SK-N-SH treated with all-trans-retinoic acid at 6 μM for 48 hours (cell line): ENCODE results near the gene WFDC6.
"Not testable (repeated sequence)": the region's sequence is repeated elsewhere in the genome, so short reads cannot be mapped to it uniquely, and the experiment has no call there.

Experiments used
- ATAC-seq: fragments of 200-7000 bp; cut with Tn5 transposase; 3 replicates; pipeline ENCODE4 v1.9.1; 2020; ENCODE audit warnings: mild to moderate bottlenecking, moderate library complexity
- ARNTL ChIP-seq: fragments of 450-650 bp; formaldehyde crosslinking; IDR thresholded peaks from 2 replicates; pipeline ENCODE4 v1.5.0; 2020; ENCODE audit warnings: low read depth, mild to moderate bottlenecking, moderate library complexity, borderline replicate concordance
- CREB5 ChIP-seq: fragments of 250-450 bp; sonication (Bioruptor Pico); IDR thresholded peaks from 2 replicates; pipeline ENCODE4 v1.5.1; 2020; ENCODE audit warnings: low read depth, mild to moderate bottlenecking, moderate library complexity
- CSDC2 ChIP-seq: fragments of 250-450 bp; sonication (Bioruptor Pico); IDR thresholded peaks from 2 replicates; pipeline ENCODE4 v1.5.0; 2020; ENCODE audit warnings: mild to moderate bottlenecking, moderate library complexity
- CSRNP3 ChIP-seq: fragments of 250-450 bp; sonication (Bioruptor Pico); IDR thresholded peaks from 2 replicates; pipeline ENCODE4 v1.5.1; 2021; ENCODE audit warnings: mild to moderate bottlenecking, moderate library complexity
- ESRRG ChIP-seq: fragments of 250-450 bp; sonication (Bioruptor Pico); IDR thresholded peaks from 2 replicates; pipeline ENCODE4 v1.6.1; 2021; ENCODE audit warnings: mild to moderate bottlenecking
- GLIS3 ChIP-seq: fragments of 250-450 bp; sonication (Bioruptor Pico); IDR thresholded peaks from 2 replicates; pipeline ENCODE4 v1.5.0; 2020; ENCODE audit warnings: mild to moderate bottlenecking, moderate library complexity
- OSR1 ChIP-seq: fragments of 250-450 bp; sonication (Bioruptor Pico); IDR thresholded peaks from 2 replicates; pipeline ENCODE4 v1.8.0; 2022; ENCODE audit warnings: moderate library complexity, mild to moderate bottlenecking, inconsistent platforms
- PATZ1 ChIP-seq: fragments of 250-450 bp; sonication (Bioruptor Pico); IDR thresholded peaks from 2 replicates; pipeline ENCODE4 v1.8.0; 2020; ENCODE audit warnings: mild to moderate bottlenecking, moderate library complexity, borderline replicate concordance
- POU6F1 ChIP-seq: fragments of 250-450 bp; sonication (Bioruptor Pico); IDR thresholded peaks from 2 replicates; pipeline ENCODE4 v1.8.0; 2021; ENCODE audit warnings: low read depth, mild to moderate bottlenecking, moderate library complexity, borderline replicate concordance
- RARB ChIP-seq: fragments of 250-450 bp; sonication (Bioruptor Pico); IDR thresholded peaks from 2 replicates; pipeline ENCODE4 v1.8.0; 2021; ENCODE audit warnings: mild to moderate bottlenecking, moderate library complexity
- SNAI2 ChIP-seq: fragments of 250-450 bp; sonication (Bioruptor Pico); IDR thresholded peaks from 2 replicates; pipeline ENCODE4 v1.5.0; 2020; ENCODE audit warnings: mild to moderate bottlenecking, moderate library complexity
- TCF4 ChIP-seq: fragments of 250-450 bp; sonication (Bioruptor Pico); IDR thresholded peaks from 2 replicates; pipeline ENCODE4 v1.8.0; 2021; ENCODE audit warnings: mild to moderate bottlenecking, moderate library complexity, borderline replicate concordance
- TOX ChIP-seq: fragments of 250-450 bp; sonication (Bioruptor Pico); IDR thresholded peaks from 2 replicates; pipeline ENCODE4 v1.8.0; 2021; ENCODE audit warnings: mild to moderate bottlenecking, moderate library complexity, borderline replicate concordance
- TSHZ2 ChIP-seq: fragments of 250-450 bp; sonication (Bioruptor Pico); IDR thresholded peaks from 2 replicates; pipeline ENCODE4 v1.5.0; 2020; ENCODE audit warnings: mild to moderate bottlenecking, moderate library complexity
- ZC3H10 ChIP-seq: fragments of 250-450 bp; sonication (Bioruptor Pico); IDR thresholded peaks from 2 replicates; pipeline ENCODE4 v1.5.1; 2021; ENCODE audit warnings: mild to moderate bottlenecking, moderate library complexity
- ZFP30 ChIP-seq: fragments of 450-650 bp; formaldehyde crosslinking; IDR thresholded peaks from 2 replicates; pipeline ENCODE4 v1.5.0; 2022; ENCODE audit warnings: mild to moderate bottlenecking, moderate library complexity
- ZNF8 ChIP-seq: fragments of 450-650 bp; formaldehyde crosslinking; IDR thresholded peaks from 2 replicates; pipeline ENCODE4 v1.5.0; 2020; ENCODE audit warnings: mild to moderate bottlenecking, moderate library complexity

The WFDC6 gene

GRCh38 chr20:45576995-45577394 is 37.7 kb upstream of the WFDC6 start (continued):
- TF ChIP-seq PATZ1 (CRISPR knock-in tag) = no peak
- TF ChIP-seq ZFP30 = no peak
- no peak for TF ChIP-seq ARNTL (CRISPR knock-in tag)
- TF ChIP-seq ZNF8 (CRISPR knock-in tag) = no peak
- no peak for TF ChIP-seq GLIS3

GRCh38 chr20:45575931-45576330 is 36.6 kb upstream of the WFDC6 start:
- ATAC-seq = no peak
- TF ChIP-seq TSHZ2 (no peak), CREB5 (CRISPR knock-in tag) (no peak), ESRRG (no peak), CSRNP3 (CRISPR knock-in tag) (no peak), OSR1 (no peak)
- TF ChIP-seq, all 23 proteins: peak for 0

- ATAC-seq = not testable (repeated sequence)
These were observed 30.4 kb upstream of the WFDC6 start for GRCh38 chr20:45569650-45570049.

GRCh38 chr20:45564760-45565276 is 25.5 kb upstream of the WFDC6 start:
- TF ChIP-seq ARNTL (CRISPR knock-in tag) (no peak), POU6F1 (CRISPR knock-in tag) (no peak), ZFP30 (no peak), ZNF8 (CRISPR knock-in tag) (no peak), TOX (CRISPR knock-in tag) (no peak), SNAI2 (no peak), RARB (CRISPR knock-in tag) (no peak)
- ATAC-seq = no peak

- no peak for ATAC-seq
- TF ChIP-seq POU6F1 (CRISPR knock-in tag) (no peak), TCF4 (CRISPR knock-in tag) (no peak), OSR1 (no peak), CSDC2 (no peak), ZNF8 (CRISPR knock-in tag) (no peak), PATZ1 (CRISPR knock-in tag) (no peak), ZC3H10 (CRISPR knock-in tag) (no peak), ARNTL (CRISPR knock-in tag) (no peak), TSHZ2 (no peak)
These were observed 15.9 kb upstream of the WFDC6 start for GRCh38 chr20:45555198-45555597.
